Loucy (cell line): ENCODE results near the gene HIVEP2.

Experiments
- H2AFZ ChIP-seq: fragments of 200-600 bp; sonication (generic); 2 replicates; pipeline ENCODE4 v1.6.0; 2016; ENCODE audit warnings: antibody characterized with exemption, mild to moderate bottlenecking, low read length, moderate library complexity
- H3F3A ChIP-seq: fragments of 200-600 bp; 2 replicates; pipeline ENCODE4 v1.6.0; 2016; ENCODE audit warnings: antibody characterized with exemption, low read depth, mild to moderate bottlenecking
- H3K27me3 ChIP-seq: fragments of 200-600 bp; sonication (generic); 2 replicates; pipeline ENCODE4 v1.6.1; 2014; ENCODE audit warnings: low read length, mild to moderate bottlenecking; ENCODE audit not compliant: insufficient read depth, poor library complexity, severe bottlenecking
- H3K36me3 ChIP-seq: fragments of 200-600 bp; sonication (generic); 2 replicates; pipeline ENCODE4 v1.6.1; 2016; ENCODE audit warnings: low read length; ENCODE audit not compliant: insufficient read depth
- H3K4me1 ChIP-seq: fragments of 200-600 bp; sonication (generic); 2 replicates; pipeline ENCODE4 v1.5.1; 2014; ENCODE audit warnings: low read length, mild to moderate bottlenecking; ENCODE audit not compliant: insufficient read depth, poor library complexity, severe bottlenecking
- H3K4me2 ChIP-seq: fragments of 200-600 bp; sonication (generic); 2 replicates; pipeline ENCODE4 v1.6.0; 2014; ENCODE audit warnings: antibody characterized with exemption, low read length, low read depth, mild to moderate bottlenecking; ENCODE audit not compliant: poor library complexity, severe bottlenecking
- H3K4me3 ChIP-seq: fragments of 200-600 bp; sonication (generic); 2 replicates; pipeline ENCODE4 v1.5.1; 2014; ENCODE audit warnings: low read length, mild to moderate bottlenecking, mixed read lengths; ENCODE audit not compliant: poor library complexity, severe bottlenecking
- H3K79me2 ChIP-seq: fragments of 200-600 bp; sonication (generic); 2 replicates; pipeline ENCODE4 v1.6.1; 2014; ENCODE audit warnings: low read length; ENCODE audit not compliant: insufficient read depth
- H3K9ac ChIP-seq: fragments of 200-600 bp; sonication (generic); 2 replicates; pipeline ENCODE4 v1.6.0; 2014; ENCODE audit warnings: mild to moderate bottlenecking, low read depth, low read length, moderate library complexity; ENCODE audit not compliant: poor library complexity, severe bottlenecking
- H3K9me2 ChIP-seq: fragments of 200-600 bp; sonication (generic); replicated peaks from 2 replicates; pipeline ENCODE4 v1.6.1; 2016; ENCODE audit warnings: low read depth, low read length, mixed read lengths
- H3K9me3 ChIP-seq: fragments of 200-600 bp; sonication (generic); 2 replicates; pipeline ENCODE4 v1.6.1; 2014; ENCODE audit warnings: mild to moderate bottlenecking, antibody characterized with exemption, low read length, low read depth; ENCODE audit not compliant: insufficient read depth
- H4K20me1 ChIP-seq: fragments of 200-600 bp; sonication (generic); 2 replicates; pipeline ENCODE4 v1.6.0; 2014; ENCODE audit warnings: antibody characterized with exemption, low read length, mild to moderate bottlenecking; ENCODE audit not compliant: insufficient read depth, poor library complexity, severe bottlenecking
- EZH2phosphoT487 ChIP-seq: fragments of 200-600 bp; IDR thresholded peaks from 2 replicates; pipeline ENCODE4 v1.6.1; 2018; ENCODE audit warnings: antibody characterized with exemption, mild to moderate bottlenecking, moderate library complexity, borderline replicate concordance
- TF ChIP-seq, protein P1 (sequence below): fragments of 200-600 bp; sonication (generic); conservative IDR thresholded peaks from 2 replicates; pipeline ENCODE4 v1.5.1; 2014; ENCODE audit warnings: mild to moderate bottlenecking, antibody characterized with exemption, low read length

Gene HIVEP2

DNA sequence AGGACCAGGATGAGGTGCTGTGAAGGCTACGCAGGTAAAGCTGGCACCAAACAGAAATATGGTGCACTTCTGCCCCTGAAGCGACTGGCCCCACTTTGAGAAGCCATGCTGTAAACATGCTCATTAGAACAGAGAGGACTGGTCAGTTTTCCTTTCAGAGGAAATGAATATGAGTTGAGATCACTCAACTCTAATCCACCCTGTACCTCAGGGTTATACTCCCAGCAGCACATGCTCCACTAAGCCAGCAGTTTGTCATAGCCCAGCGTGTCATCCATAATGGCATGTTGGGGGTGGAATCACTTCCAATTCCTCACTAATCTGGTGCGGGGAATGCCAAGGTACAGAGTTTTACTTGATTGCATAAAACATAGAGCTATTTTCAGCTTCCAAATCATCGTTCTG is 98.1 kb downstream of the HIVEP2 start:
- no peak for TF ChIP-seq EZH2phosphoT487
- TF ChIP-seq, protein P1, sequence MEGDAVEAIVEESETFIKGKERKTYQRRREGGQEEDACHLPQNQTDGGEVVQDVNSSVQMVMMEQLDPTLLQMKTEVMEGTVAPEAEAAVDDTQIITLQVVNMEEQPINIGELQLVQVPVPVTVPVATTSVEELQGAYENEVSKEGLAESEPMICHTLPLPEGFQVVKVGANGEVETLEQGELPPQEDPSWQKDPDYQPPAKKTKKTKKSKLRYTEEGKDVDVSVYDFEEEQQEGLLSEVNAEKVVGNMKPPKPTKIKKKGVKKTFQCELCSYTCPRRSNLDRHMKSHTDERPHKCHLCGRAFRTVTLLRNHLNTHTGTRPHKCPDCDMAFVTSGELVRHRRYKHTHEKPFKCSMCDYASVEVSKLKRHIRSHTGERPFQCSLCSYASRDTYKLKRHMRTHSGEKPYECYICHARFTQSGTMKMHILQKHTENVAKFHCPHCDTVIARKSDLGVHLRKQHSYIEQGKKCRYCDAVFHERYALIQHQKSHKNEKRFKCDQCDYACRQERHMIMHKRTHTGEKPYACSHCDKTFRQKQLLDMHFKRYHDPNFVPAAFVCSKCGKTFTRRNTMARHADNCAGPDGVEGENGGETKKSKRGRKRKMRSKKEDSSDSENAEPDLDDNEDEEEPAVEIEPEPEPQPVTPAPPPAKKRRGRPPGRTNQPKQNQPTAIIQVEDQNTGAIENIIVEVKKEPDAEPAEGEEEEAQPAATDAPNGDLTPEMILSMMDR: no peak
- H3K79me2 ChIP-seq: peaks cover 86% of the 10 kb centered on the region
- H3K9me2 ChIP-seq: no peaks in the 10 kb centered on the region
- no peak overlapping the region for H3K4me2 ChIP-seq
- H3K9me3 ChIP-seq: no peaks in the 10 kb centered on the region
- H3K4me3 ChIP-seq: no peak overlapping the region
- H3K9ac ChIP-seq: no peak overlapping the region
- H4K20me1 ChIP-seq: peaks cover 44% of the 10 kb centered on the region
- no peaks in the 10 kb centered on the region for H3K27me3 ChIP-seq
- H3F3A ChIP-seq: 0 out of 2 replicates have a peak, but pooled peaks cover 7% of the 10 kb centered on the region
- H2AFZ ChIP-seq: no peak overlapping the region
- H3K36me3 ChIP-seq: no peaks in the 10 kb centered on the region
- H3K4me1 ChIP-seq: peaks cover 86% of the 10 kb centered on the region

DNA sequence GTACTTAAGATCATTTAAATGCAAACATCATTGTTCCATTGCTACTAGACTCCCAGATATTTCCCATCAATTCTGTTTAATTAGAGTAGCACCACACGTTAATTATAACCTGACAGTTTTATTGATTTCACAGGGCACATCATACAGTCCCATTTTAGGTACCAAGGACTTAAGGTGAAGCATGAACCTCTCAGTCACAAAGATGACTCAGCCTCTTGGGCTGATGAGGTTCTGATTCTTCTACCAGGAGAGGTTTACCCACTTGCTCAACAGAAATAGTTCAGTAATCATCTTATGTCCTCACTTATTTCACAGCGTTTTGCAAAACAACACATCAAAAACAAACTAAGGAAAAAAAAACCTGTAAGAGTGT is 98.5 kb downstream of the HIVEP2 start:
- Histone ChIP-seq H3K9ac (no peak overlapping the region), H3K9me3 (no peaks in the 10 kb centered on the region), H3K36me3 (no peaks in the 10 kb centered on the region), H3K79me2 (peaks cover 86% of the 10 kb centered on the region), H4K20me1 (peaks cover 46% of the 10 kb centered on the region), H3K4me1 (peaks cover 83% of the 10 kb centered on the region), H3K4me2 (no peak overlapping the region), H3F3A (0 out of 2 replicates have a peak, but pooled peaks cover 7% of the 10 kb centered on the region), H3K4me3 (no peak overlapping the region), H2AFZ (no peak overlapping the region), H3K9me2 (no peaks in the 10 kb centered on the region), H3K27me3 (no peaks in the 10 kb centered on the region)
- TF ChIP-seq, protein P1: no peak
- TF ChIP-seq EZH2phosphoT487: no peak

- no peak overlapping the region for H3K9ac ChIP-seq
- no peaks in the 10 kb centered on the region for H3K36me3 ChIP-seq
- H3K27me3 ChIP-seq: no peaks in the 10 kb centered on the region
- H3K9me3 ChIP-seq: no peaks in the 10 kb centered on the region
- H3K4me1 ChIP-seq: peaks cover 77% of the 10 kb centered on the region
- TF ChIP-seq, protein P1: no peak
- TF ChIP-seq EZH2phosphoT487: no peak
- H3K4me3 ChIP-seq: no peak overlapping the region
- 0 out of 2 replicates have a peak, but pooled peaks cover 7% of the 10 kb centered on the region for H3F3A ChIP-seq
- no peak overlapping the region for H2AFZ ChIP-seq
- H3K79me2 ChIP-seq: peaks cover 84% of the 10 kb centered on the region
- H4K20me1 ChIP-seq: peaks cover 46% of the 10 kb centered on the region
- H3K4me2 ChIP-seq: peak overlapping the region; percentile 31
- H3K9me2 ChIP-seq: no peaks in the 10 kb centered on the region
Observed at GRCh38 chr6:142845624-142846458, 99.1 kb downstream of the HIVEP2 start.
